Lower leg skin (tissue), 4 donors: ENCODE measurements around the gene ZNF568. TPM values are rescaled to one million over a fixed set of nuclear protein-coding genes. Genes with fewer than 3 reads are reported as not detected.

Experiments
- DNase-seq, 2 donors: peaks; one replicate each; pipeline ENCODE4 v3.0.0-alpha.2; 2019; ENCODE audit warnings: low spot score in 2 of 2
- H3K4me3 ChIP-seq: fragments of 200-600 bp; sonication (generic); 2 replicates; pipeline ENCODE4 v1.5.1; 2017; ENCODE audit warnings: mild to moderate bottlenecking, low read depth; ENCODE audit not compliant: poor library complexity, severe bottlenecking
- CTCF ChIP-seq, 3 donors: fragments of 450-650 bp; IDR thresholded peaks; one replicate each; pipeline ENCODE4 v1.5.1; 2016; ENCODE audit warnings: antibody characterized with exemption in 3 of 3, mild to moderate bottlenecking in 3 of 3, moderate library complexity in 2 of 3
- POLR2A ChIP-seq, 2 donors: fragments of 450-650 bp; IDR thresholded peaks; one replicate each; pipeline ENCODE4 v1.6.1; 2016 to 2017; ENCODE audit warnings: antibody characterized with exemption in 2 of 2, mild to moderate bottlenecking in 1 of 2, moderate library complexity in 1 of 2
- WGBS, 2 donors: methylation state at CpG; one replicate each; pipeline ENCODE4 v1.1.5; 2018; 5-methylcytosine and 5-hydroxymethylcytosine counted together
- intact Hi-C: fragments of 100-400 bp; cut with DNase I; formaldehyde crosslinking; loops from one replicate; pipeline ENCODE4 v1.15.0; 2023; ENCODE audit warnings: low total_unique reads
- total RNA-seq, 4 donors: library from RNA; depleted of rRNA; stranded (reverse); fragments of >200 nt; gene quantifications; one replicate each; pipeline ENCODE4 v1.1.0, GENCODE V29; 2016

ZNF568 gene
- total RNA-seq, 4 donors from 2014 or later = 7.4 to 12.1 (median 9.4) TPM

GRCh38 chr19:36987091-36987490, 71.0 kb downstream of the ZNF568 start:
- WGBS, 2 donors = 58 to 71% methylated on average over 3 of the region's 3 CpGs
- no peak for TF ChIP-seq CTCF (IDR thresholded peaks at IDR 0.05)
- TF ChIP-seq POLR2A (IDR thresholded peaks at IDR 0.05) = no peak
- DNase-seq = no peak
- H3K4me3 ChIP-seq = no peak overlapping the region
- intact Hi-C loops = no loop called here

- intact Hi-C loops = no loop called here
- WGBS, 2 donors = 92 to 93% methylated on average over 8 of the region's 8 CpGs
- DNase-seq = no peak
- H3K4me3 ChIP-seq = no peak overlapping the region
- TF ChIP-seq CTCF (IDR thresholded peaks at IDR 0.05) = no peak
- TF ChIP-seq POLR2A (IDR thresholded peaks at IDR 0.05) = no peak
These were observed 81.2 kb downstream of the ZNF568 start for GRCh38 chr19:36997152-36997842.

- no peak for DNase-seq
- 89 to 92% methylated on average over 7 of the region's 7 CpGs for WGBS, 2 donors
- no peak overlapping the region for H3K4me3 ChIP-seq
- intact Hi-C loops = no loop called here
- TF ChIP-seq CTCF (IDR thresholded peaks at IDR 0.05) = no peak
These were observed 81.7 kb downstream of the ZNF568 start for GRCh38 chr19:36997843-36998235.

- no peak overlapping the region for H3K4me3 ChIP-seq
- WGBS, 2 donors = 95 to 97% methylated on average over 2 of the region's 2 CpGs
- DNase-seq = no peak
- no peak for TF ChIP-seq POLR2A (IDR thresholded peaks at IDR 0.05)
- no peak for TF ChIP-seq CTCF (IDR thresholded peaks at IDR 0.05)
- intact Hi-C loops = no loop called here
These were observed 83.2 kb downstream of the ZNF568 start for GRCh38 chr19:36999313-36999712.

- intact Hi-C loops = no loop called here
- no peak for DNase-seq
- TF ChIP-seq CTCF (IDR thresholded peaks at IDR 0.05) (no peak), POLR2A (IDR thresholded peaks at IDR 0.05) (no peak)
- WGBS, 2 donors = 31 to 39% methylated on average over 41 to 46 of the region's 48 CpGs
- no peak overlapping the region for H3K4me3 ChIP-seq
These were observed 91.6 kb downstream of the ZNF568 start for GRCh38 chr19:37007587-37008220.
